KMS-11 (cell line): ENCODE data around the gene LAPTM5.

ENCODE experiments used
- H2AFZ ChIP-seq: fragments of 200-600 bp; sonication (generic); 2 replicates; pipeline ENCODE4 v1.6.1; 2016; ENCODE audit warnings: antibody characterized with exemption, mixed run types, low read depth
- H3K27ac ChIP-seq: fragments of 200-600 bp; sonication (generic); 2 replicates; pipeline ENCODE4 v1.6.1; 2016; ENCODE audit warnings: mild to moderate bottlenecking, mixed run types
- H3K27me3 ChIP-seq: fragments of 200-600 bp; sonication (generic); 2 replicates; pipeline ENCODE4 v1.6.1; 2017; ENCODE audit warnings: mild to moderate bottlenecking, low read depth, mixed run types, moderate library complexity; ENCODE audit not compliant: insufficient read depth
- H3K36me3 ChIP-seq: fragments of 200-600 bp; sonication (generic); 2 replicates; pipeline ENCODE4 v1.6.1; 2017; ENCODE audit warnings: mild to moderate bottlenecking, mixed run types; ENCODE audit not compliant: insufficient read depth
- H3K4me1 ChIP-seq: fragments of 200-600 bp; sonication (generic); 2 replicates; pipeline ENCODE4 v1.6.1; 2016; ENCODE audit warnings: mild to moderate bottlenecking, low read depth, mixed run types; ENCODE audit not compliant: poor library complexity, severe bottlenecking
- H3K4me2 ChIP-seq: fragments of 200-600 bp; sonication (generic); 2 replicates; pipeline ENCODE4 v1.7.0; 2016; ENCODE audit warnings: mild to moderate bottlenecking, mixed run types
- H3K4me3 ChIP-seq: fragments of 200-600 bp; sonication (generic); IDR thresholded peaks from 2 replicates; pipeline ENCODE4 v1.6.1; 2017; ENCODE audit warnings: low read depth, low read length, mixed read lengths; ENCODE audit not compliant: insufficient read depth
- H3K79me2 ChIP-seq: fragments of 200-600 bp; sonication (generic); 2 replicates; pipeline ENCODE4 v1.6.1; 2016; ENCODE audit warnings: low read depth, mixed run types; ENCODE audit not compliant: insufficient read depth
- H3K9ac ChIP-seq: fragments of 200-600 bp; sonication (generic); 2 replicates; pipeline ENCODE4 v1.6.1; 2016; ENCODE audit warnings: mild to moderate bottlenecking, mixed run types
- H4K20me1 ChIP-seq: fragments of 200-600 bp; sonication (generic); 2 replicates; pipeline ENCODE4 v1.6.1; 2016; ENCODE audit warnings: mild to moderate bottlenecking, mixed run types; ENCODE audit not compliant: insufficient read depth
- TF ChIP-seq, protein P1 (sequence below): fragments of 200-600 bp; sonication (generic); conservative IDR thresholded peaks from 2 replicates; pipeline ENCODE4 v1.6.1; 2017; ENCODE audit warnings: low read depth, mild to moderate bottlenecking, antibody characterized with exemption, low read length, moderate library complexity, mixed read lengths

Gene LAPTM5

DNA sequence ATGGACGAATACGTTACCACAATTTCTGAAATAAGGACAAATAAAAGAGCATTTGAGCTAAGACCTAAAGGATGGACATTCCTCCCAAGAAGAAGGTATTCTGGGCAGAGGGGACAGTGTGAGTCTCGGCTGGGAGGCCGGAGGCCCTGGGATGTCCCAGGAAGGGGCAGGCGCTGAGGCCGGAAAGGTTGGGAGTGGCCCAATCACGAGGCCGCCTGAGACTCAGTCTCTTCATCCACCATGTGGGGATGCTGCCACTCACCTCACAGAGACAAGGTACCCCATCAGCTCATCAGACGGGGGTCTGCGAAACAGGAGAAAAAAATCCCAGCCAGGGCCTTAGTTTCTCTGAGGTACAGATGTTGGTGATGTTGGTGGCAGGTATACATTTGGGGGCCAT, 24.3 kb upstream of the LAPTM5 start:
- no peaks in the 10 kb centered on the region for H3K79me2 ChIP-seq
- H3K27me3 ChIP-seq: peaks cover 47% of the 10 kb centered on the region; the same call in 1 of the 2 replicates
- H3K36me3 ChIP-seq: no peaks in the 10 kb centered on the region
- no peak overlapping the region for H3K4me2 ChIP-seq
- no peak overlapping the region for H2AFZ ChIP-seq
- no peak overlapping the region for H3K9ac ChIP-seq
- no peak overlapping the region for H3K4me3 ChIP-seq
- TF ChIP-seq, protein P1, sequence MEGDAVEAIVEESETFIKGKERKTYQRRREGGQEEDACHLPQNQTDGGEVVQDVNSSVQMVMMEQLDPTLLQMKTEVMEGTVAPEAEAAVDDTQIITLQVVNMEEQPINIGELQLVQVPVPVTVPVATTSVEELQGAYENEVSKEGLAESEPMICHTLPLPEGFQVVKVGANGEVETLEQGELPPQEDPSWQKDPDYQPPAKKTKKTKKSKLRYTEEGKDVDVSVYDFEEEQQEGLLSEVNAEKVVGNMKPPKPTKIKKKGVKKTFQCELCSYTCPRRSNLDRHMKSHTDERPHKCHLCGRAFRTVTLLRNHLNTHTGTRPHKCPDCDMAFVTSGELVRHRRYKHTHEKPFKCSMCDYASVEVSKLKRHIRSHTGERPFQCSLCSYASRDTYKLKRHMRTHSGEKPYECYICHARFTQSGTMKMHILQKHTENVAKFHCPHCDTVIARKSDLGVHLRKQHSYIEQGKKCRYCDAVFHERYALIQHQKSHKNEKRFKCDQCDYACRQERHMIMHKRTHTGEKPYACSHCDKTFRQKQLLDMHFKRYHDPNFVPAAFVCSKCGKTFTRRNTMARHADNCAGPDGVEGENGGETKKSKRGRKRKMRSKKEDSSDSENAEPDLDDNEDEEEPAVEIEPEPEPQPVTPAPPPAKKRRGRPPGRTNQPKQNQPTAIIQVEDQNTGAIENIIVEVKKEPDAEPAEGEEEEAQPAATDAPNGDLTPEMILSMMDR: no peak
- no peaks in the 10 kb centered on the region for H4K20me1 ChIP-seq
- H3K27ac ChIP-seq: no peak overlapping the region
- peaks cover 9% of the 10 kb centered on the region for H3K4me1 ChIP-seq

DNA sequence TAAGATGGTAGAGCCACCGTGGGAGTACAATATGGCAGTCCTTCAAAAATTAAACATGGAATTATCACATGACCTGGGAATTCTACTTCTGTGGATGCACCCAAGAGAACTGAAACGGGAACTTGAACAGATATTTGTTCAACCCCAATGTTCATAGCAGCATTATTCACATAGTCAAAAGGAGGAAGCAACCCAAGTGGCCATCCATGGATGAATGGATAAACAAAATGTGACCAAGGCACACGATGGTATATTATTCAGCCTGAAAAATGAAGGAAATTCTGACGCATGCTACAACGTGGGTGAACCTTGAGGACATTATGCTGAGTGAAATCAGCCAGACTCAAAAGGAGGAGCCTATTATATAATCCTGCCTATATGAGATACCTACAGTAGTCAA, 22.8 kb upstream of the LAPTM5 start:
- Histone ChIP-seq H2AFZ (no peak overlapping the region), H3K4me3 (no peak overlapping the region), H3K79me2 (no peaks in the 10 kb centered on the region), H3K27ac (no peak overlapping the region), H3K9ac (no peak overlapping the region), H3K4me1 (peaks cover 9% of the 10 kb centered on the region), H4K20me1 (no peaks in the 10 kb centered on the region), H3K27me3 (peaks cover 34% of the 10 kb centered on the region; the same call in 1 of the 2 replicates), H3K4me2 (no peak overlapping the region), H3K36me3 (no peaks in the 10 kb centered on the region)
- TF ChIP-seq, protein P1: no peak

DNA sequence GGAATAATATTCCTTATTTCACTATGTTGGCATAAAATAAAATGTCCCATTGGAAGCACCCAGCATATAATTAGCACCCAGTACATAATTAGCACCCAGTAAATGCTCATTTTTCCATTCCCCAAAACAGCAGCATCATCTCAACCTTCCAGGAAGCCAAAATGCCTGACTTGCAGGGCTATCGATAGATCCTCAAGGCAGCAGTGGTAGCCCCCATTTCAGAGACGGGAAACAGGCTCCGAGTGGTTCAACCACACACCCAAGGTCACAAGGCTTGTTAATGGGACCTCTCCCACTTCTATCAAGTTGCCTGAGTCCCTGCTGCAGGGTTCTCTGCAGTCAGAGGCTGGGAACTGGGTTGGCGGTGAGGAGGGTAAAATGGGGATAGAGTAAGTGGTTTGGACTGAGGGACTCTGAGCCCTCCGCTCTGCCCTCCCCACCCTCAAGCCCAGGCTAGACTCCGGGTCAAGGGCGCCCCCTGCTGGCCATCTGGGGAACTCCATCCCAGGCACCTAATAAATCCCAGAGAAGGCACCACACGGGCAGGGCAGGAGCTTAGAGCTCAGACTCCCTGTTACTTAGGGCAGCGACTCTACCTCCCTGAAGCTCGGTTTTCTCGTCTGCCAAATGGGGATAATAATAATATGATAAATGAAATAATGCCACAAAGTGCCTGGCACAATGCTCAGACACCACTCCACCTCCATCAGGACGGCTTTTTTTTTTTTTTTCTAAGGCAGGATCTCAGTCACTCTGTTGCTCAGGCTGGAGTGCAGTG, 21.9 kb upstream of the LAPTM5 start:
- Histone ChIP-seq H3K27ac (no peak overlapping the region), H3K9ac (no peak overlapping the region), H3K79me2 (no peaks in the 10 kb centered on the region), H3K4me3 (no peak overlapping the region), H3K4me1 (peaks cover 9% of the 10 kb centered on the region), H2AFZ (0 out of 2 replicates have a peak overlapping the region, but pooled peaks have one; percentile 25), H3K27me3 (peaks cover 28% of the 10 kb centered on the region; the same call in 1 of the 2 replicates), H3K36me3 (no peaks in the 10 kb centered on the region), H4K20me1 (no peaks in the 10 kb centered on the region), H3K4me2 (no peak overlapping the region)
- TF ChIP-seq, protein P1: peak; percentile 93

DNA sequence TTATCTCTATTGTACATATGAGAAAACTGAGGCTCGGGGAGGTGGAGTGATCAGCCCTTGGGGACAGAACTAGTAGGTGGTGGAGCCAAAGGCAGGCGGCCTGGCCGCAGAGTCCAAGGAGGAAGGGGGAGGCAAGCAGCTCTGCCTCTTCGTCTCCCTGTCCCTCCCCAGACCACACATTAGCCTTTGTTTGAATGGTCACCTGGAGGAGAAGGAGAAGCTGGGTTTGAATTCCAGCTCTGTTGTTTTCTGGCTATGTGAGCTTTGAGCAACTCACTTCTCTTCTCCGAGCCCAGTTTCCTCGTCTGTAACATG, 21.4 kb upstream of the LAPTM5 start:
- Histone ChIP-seq H3K36me3 (no peaks in the 10 kb centered on the region), H3K9ac (no peak overlapping the region), H3K4me1 (peaks cover 9% of the 10 kb centered on the region), H3K79me2 (no peaks in the 10 kb centered on the region), H3K27ac (no peak overlapping the region), H4K20me1 (no peaks in the 10 kb centered on the region), H2AFZ (no peak overlapping the region), H3K4me2 (no peak overlapping the region), H3K27me3 (peaks cover 26% of the 10 kb centered on the region; the same call in 1 of the 2 replicates), H3K4me3 (no peak overlapping the region)
- TF ChIP-seq, protein P1: no peak
